ENCODE results near the gene RBFOX1.

RBFOX1 gene

GRCh38 chr16:7436306-7436705 lies 103.7 kb downstream of the RBFOX1 start:
- Histone ChIP-seq H3K4me1 (ENCODE audit: control insufficient read depth, insufficient read depth, low read length) (no peaks in the 10 kb centered on the region; the same call in 1 of the 2 replicates), H3K36me3 (ENCODE audit: control insufficient read depth, insufficient read depth, low read length) (no peaks in the 10 kb centered on the region), H3K4me3 (ENCODE audit: low read length) (no peak overlapping the region), H3K27ac (ENCODE audit: low read length) (no peak overlapping the region), H3K9me3 (ENCODE audit: control insufficient read depth, insufficient read depth, low read length) (peaks cover 2% of the 10 kb centered on the region; the same call in 1 of the 2 replicates), H3K27me3 (ENCODE audit: control insufficient read depth, insufficient read depth, low read length) (no peaks in the 10 kb centered on the region)
- no CpG with 5 or more reads among the region's 5 CpGs for WGBS (ENCODE audit: insufficient coverage, insufficient read length)
- DNase-seq (ENCODE audit: low read depth, low spot score): no peak

- H3K27ac ChIP-seq (ENCODE audit: low read length): no peak overlapping the region
- no peak for DNase-seq (ENCODE audit: low read depth, low spot score)
- H3K4me1 ChIP-seq (ENCODE audit: control insufficient read depth, insufficient read depth, low read length): no peaks in the 10 kb centered on the region; the same call in 1 of the 2 replicates
- WGBS (ENCODE audit: insufficient coverage, insufficient read length): no CpG with 5 or more reads among the region's 12 CpGs
- H3K27me3 ChIP-seq (ENCODE audit: control insufficient read depth, insufficient read depth, low read length): no peaks in the 10 kb centered on the region
- H3K4me3 ChIP-seq (ENCODE audit: low read length): no peak overlapping the region
- no peaks in the 10 kb centered on the region for H3K9me3 ChIP-seq (ENCODE audit: control insufficient read depth, insufficient read depth, low read length)
- H3K36me3 ChIP-seq (ENCODE audit: control insufficient read depth, insufficient read depth, low read length): no peaks in the 10 kb centered on the region
Measured at GRCh38 chr16:7437135-7437804, 104.6 kb downstream of the RBFOX1 start.

GRCh38 chr16:7437843-7438242 lies 105.2 kb downstream of the RBFOX1 start:
- Histone ChIP-seq H3K4me3 (ENCODE audit: low read length) (no peak overlapping the region), H3K36me3 (ENCODE audit: control insufficient read depth, insufficient read depth, low read length) (no peaks in the 10 kb centered on the region), H3K27ac (ENCODE audit: low read length) (no peak overlapping the region), H3K4me1 (ENCODE audit: control insufficient read depth, insufficient read depth, low read length) (no peaks in the 10 kb centered on the region; the same call in 1 of the 2 replicates), H3K9me3 (ENCODE audit: control insufficient read depth, insufficient read depth, low read length) (no peaks in the 10 kb centered on the region), H3K27me3 (ENCODE audit: control insufficient read depth, insufficient read depth, low read length) (no peaks in the 10 kb centered on the region)
- DNase-seq (ENCODE audit: low read depth, low spot score): no peak
- WGBS (ENCODE audit: insufficient coverage, insufficient read length): no CpG with 5 or more reads among the region's 7 CpGs

GRCh38 chr16:7438601-7439000 lies 106.0 kb downstream of the RBFOX1 start:
- Histone ChIP-seq H3K27me3 (ENCODE audit: control insufficient read depth, insufficient read depth, low read length) (no peaks in the 10 kb centered on the region), H3K4me1 (ENCODE audit: control insufficient read depth, insufficient read depth, low read length) (no peaks in the 10 kb centered on the region; the same call in 1 of the 2 replicates), H3K36me3 (ENCODE audit: control insufficient read depth, insufficient read depth, low read length) (no peaks in the 10 kb centered on the region), H3K9me3 (ENCODE audit: control insufficient read depth, insufficient read depth, low read length) (no peaks in the 10 kb centered on the region), H3K4me3 (ENCODE audit: low read length) (no peak overlapping the region), H3K27ac (ENCODE audit: low read length) (no peak overlapping the region)
- no peak for DNase-seq (ENCODE audit: low read depth, low spot score)
- no CpG with 5 or more reads among the region's 5 CpGs for WGBS (ENCODE audit: insufficient coverage, insufficient read length)

GRCh38 chr16:7439518-7439917 lies 106.9 kb downstream of the RBFOX1 start:
- no peak for DNase-seq (ENCODE audit: low read depth, low spot score)
- H3K4me3 ChIP-seq (ENCODE audit: low read length): no peak overlapping the region
- no peak overlapping the region for H3K27ac ChIP-seq (ENCODE audit: low read length)
- no peaks in the 10 kb centered on the region for H3K27me3 ChIP-seq (ENCODE audit: control insufficient read depth, insufficient read depth, low read length)
- no peaks in the 10 kb centered on the region for H3K36me3 ChIP-seq (ENCODE audit: control insufficient read depth, insufficient read depth, low read length)
- no peaks in the 10 kb centered on the region; the same call in 1 of the 2 replicates for H3K4me1 ChIP-seq (ENCODE audit: control insufficient read depth, insufficient read depth, low read length)
- WGBS (ENCODE audit: insufficient coverage, insufficient read length): no CpG with 5 or more reads among the region's 4 CpGs
- no peaks in the 10 kb centered on the region for H3K9me3 ChIP-seq (ENCODE audit: control insufficient read depth, insufficient read depth, low read length)

- H3K9me3 ChIP-seq (ENCODE audit: control insufficient read depth, insufficient read depth, low read length): no peaks in the 10 kb centered on the region
- H3K27me3 ChIP-seq (ENCODE audit: control insufficient read depth, insufficient read depth, low read length): no peaks in the 10 kb centered on the region
- no peak for DNase-seq (ENCODE audit: low read depth, low spot score)
- H3K36me3 ChIP-seq (ENCODE audit: control insufficient read depth, insufficient read depth, low read length): no peaks in the 10 kb centered on the region
- H3K4me1 ChIP-seq (ENCODE audit: control insufficient read depth, insufficient read depth, low read length): no peaks in the 10 kb centered on the region; the same call in 1 of the 2 replicates
- H3K4me3 ChIP-seq (ENCODE audit: low read length): no peak overlapping the region
- H3K27ac ChIP-seq (ENCODE audit: low read length): no peak overlapping the region
- WGBS (ENCODE audit: insufficient coverage, insufficient read length): no CpG with 5 or more reads among the region's 6 CpGs
Measured at GRCh38 chr16:7440886-7441400, 108.3 kb downstream of the RBFOX1 start.

GRCh38 chr16:7442050-7442449 lies 109.4 kb downstream of the RBFOX1 start:
- WGBS (ENCODE audit: insufficient coverage, insufficient read length): no CpG with 5 or more reads among the region's 7 CpGs
- H3K4me3 ChIP-seq (ENCODE audit: low read length): no peak overlapping the region
- DNase-seq (ENCODE audit: low read depth, low spot score): no peak

GRCh38 chr16:7443142-7443541 lies 110.5 kb downstream of the RBFOX1 start:
- Histone ChIP-seq H3K27ac (ENCODE audit: low read length) (no peak overlapping the region), H3K4me1 (ENCODE audit: control insufficient read depth, insufficient read depth, low read length) (no peaks in the 10 kb centered on the region; the same call in 1 of the 2 replicates), H3K36me3 (ENCODE audit: control insufficient read depth, insufficient read depth, low read length) (no peaks in the 10 kb centered on the region), H3K9me3 (ENCODE audit: control insufficient read depth, insufficient read depth, low read length) (no peaks in the 10 kb centered on the region), H3K4me3 (ENCODE audit: low read length) (no peak overlapping the region), H3K27me3 (ENCODE audit: control insufficient read depth, insufficient read depth, low read length) (no peaks in the 10 kb centered on the region)
- DNase-seq (ENCODE audit: low read depth, low spot score): no peak
- WGBS (ENCODE audit: insufficient coverage, insufficient read length): no CpG with 5 or more reads among the region's 4 CpGs

More at GRCh38 chr16:7442050-7442449, 109.4 kb downstream of the RBFOX1 start:
- no peaks in the 10 kb centered on the region for H3K9me3 ChIP-seq (ENCODE audit: control insufficient read depth, insufficient read depth, low read length)
- no peaks in the 10 kb centered on the region; the same call in 1 of the 2 replicates for H3K4me1 ChIP-seq (ENCODE audit: control insufficient read depth, insufficient read depth, low read length)
- no peaks in the 10 kb centered on the region for H3K27me3 ChIP-seq (ENCODE audit: control insufficient read depth, insufficient read depth, low read length)
- H3K36me3 ChIP-seq (ENCODE audit: control insufficient read depth, insufficient read depth, low read length): no peaks in the 10 kb centered on the region
- H3K27ac ChIP-seq (ENCODE audit: low read length): no peak overlapping the region

- Histone ChIP-seq H3K27me3 (ENCODE audit: control insufficient read depth, insufficient read depth, low read length) (no peaks in the 10 kb centered on the region), H3K9me3 (ENCODE audit: control insufficient read depth, insufficient read depth, low read length) (no peaks in the 10 kb centered on the region), H3K4me3 (ENCODE audit: low read length) (no peak overlapping the region), H3K36me3 (ENCODE audit: control insufficient read depth, insufficient read depth, low read length) (no peaks in the 10 kb centered on the region), H3K4me1 (ENCODE audit: control insufficient read depth, insufficient read depth, low read length) (no peaks in the 10 kb centered on the region; the same call in 1 of the 2 replicates), H3K27ac (ENCODE audit: low read length) (no peak overlapping the region)
- no peak for DNase-seq (ENCODE audit: low read depth, low spot score)
- no CpG with 5 or more reads among the region's 11 CpGs for WGBS (ENCODE audit: insufficient coverage, insufficient read length)
Measured at GRCh38 chr16:7443648-7444365, 111.2 kb downstream of the RBFOX1 start.

GRCh38 chr16:7449306-7449705 lies 116.7 kb downstream of the RBFOX1 start:
- Histone ChIP-seq H3K9me3 (ENCODE audit: control insufficient read depth, insufficient read depth, low read length) (no peaks in the 10 kb centered on the region), H3K4me1 (ENCODE audit: control insufficient read depth, insufficient read depth, low read length) (no peaks in the 10 kb centered on the region), H3K4me3 (ENCODE audit: low read length) (no peak overlapping the region), H3K27me3 (ENCODE audit: control insufficient read depth, insufficient read depth, low read length) (no peaks in the 10 kb centered on the region), H3K36me3 (ENCODE audit: control insufficient read depth, insufficient read depth, low read length) (no peaks in the 10 kb centered on the region), H3K27ac (ENCODE audit: low read length) (no peak overlapping the region)
- WGBS (ENCODE audit: insufficient coverage, insufficient read length): no CpG with 5 or more reads among the region's 3 CpGs
- no peak for DNase-seq (ENCODE audit: low read depth, low spot score)

Measured in iPS DF 6.9 (cell line).